SIG-M5 treated with dmso at 0.1 percent for 504 hours (cell line): ENCODE data around the gene FBXL7.

Experiments
- DNase-seq: peaks from one replicate; lab custom pipeline; 2025; ENCODE audit not compliant: unreplicated experiment; lab: John Stamatoyannopoulos, UW

The FBXL7 gene

GRCh38 chr5:15499528-15500324 lies at the start of gene FBXL7:
Gene FBXL7, plus strand, starts transcription at chr5:15500180.
- DNase-seq = no peak

GRCh38 chr5:15450473-15450872 lies 49.5 kb upstream of the FBXL7 start:
- no peak for DNase-seq

GRCh38 chr5:15450949-15451348 lies 49.0 kb upstream of the FBXL7 start:
- DNase-seq = no peak

GRCh38 chr5:15452030-15452429 lies 48.0 kb upstream of the FBXL7 start:
- DNase-seq = no peak

DNA sequence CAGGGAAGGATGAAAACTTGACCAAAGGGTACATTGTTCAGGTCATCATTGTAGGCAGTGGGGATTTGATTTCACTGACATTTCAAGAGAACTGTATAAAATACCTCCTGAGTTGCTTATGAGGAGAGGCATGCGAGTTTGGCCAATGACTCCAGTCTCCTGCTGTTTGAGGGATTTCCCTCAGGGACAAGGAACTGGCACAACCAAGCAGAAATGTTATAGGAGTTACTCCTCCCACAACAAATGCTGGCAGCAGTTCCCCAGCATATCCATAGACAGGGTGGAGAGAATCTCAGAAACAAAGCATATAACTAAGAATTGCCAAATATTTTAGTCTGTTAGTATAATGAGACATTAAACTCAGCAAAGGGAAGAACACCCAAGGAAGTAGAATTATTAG lies 47.2 kb upstream of the FBXL7 start:
- DNase-seq = no peak

- no peak for DNase-seq
Observed at GRCh38 chr5:15459200-15459599, 40.8 kb upstream of the FBXL7 start.

- no peak for DNase-seq
Observed at GRCh38 chr5:15463231-15463980, 36.6 kb upstream of the FBXL7 start.

DNA sequence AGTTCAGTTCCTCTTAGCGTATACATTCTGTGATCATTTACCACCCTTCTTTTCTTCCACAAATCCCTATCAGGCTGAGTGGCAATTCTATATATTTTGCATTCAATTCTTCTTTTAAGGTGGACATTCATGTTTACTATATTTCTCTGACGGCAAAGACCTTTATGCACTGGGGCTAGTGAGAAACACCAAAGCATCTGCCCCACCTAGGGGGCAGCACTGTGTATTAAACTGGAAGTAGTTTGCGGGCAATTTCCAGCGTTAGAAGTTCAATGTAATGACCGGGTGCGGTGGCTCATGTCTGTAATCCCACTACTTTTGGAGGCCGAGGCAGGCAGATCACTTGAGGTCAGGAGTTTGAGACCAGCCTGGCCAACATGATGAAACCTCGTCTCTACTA lies 27.9 kb upstream of the FBXL7 start:
- DNase-seq = no peak

GRCh38 chr5:15474143-15474719 lies 25.7 kb upstream of the FBXL7 start:
- DNase-seq = no peak

- DNase-seq = no peak
Observed at GRCh38 chr5:15475367-15475766, 24.6 kb upstream of the FBXL7 start.

GRCh38 chr5:15476977-15477376 lies 23.0 kb upstream of the FBXL7 start:
- DNase-seq = no peak

DNA sequence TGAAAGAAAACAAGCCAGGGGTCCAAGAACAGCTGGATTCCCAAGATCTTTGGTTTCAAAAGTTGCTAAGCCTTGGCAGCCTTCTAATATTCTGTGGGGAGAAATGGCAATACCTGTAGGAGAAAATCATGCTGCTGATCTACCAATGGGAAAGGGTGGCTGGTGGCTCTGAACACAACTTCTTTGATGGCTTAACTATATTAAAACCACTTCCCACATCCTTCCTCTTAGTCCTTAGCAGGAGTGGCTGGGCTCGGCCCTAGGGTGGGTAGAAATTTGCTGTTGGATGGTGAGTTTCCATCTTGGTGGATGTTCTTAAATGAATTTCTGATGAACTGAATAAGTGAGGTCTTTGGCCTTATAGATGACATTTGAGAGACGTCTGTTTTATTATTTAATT lies 19.5 kb upstream of the FBXL7 start:
- DNase-seq = no peak

- no peak for DNase-seq
Observed at GRCh38 chr5:15483351-15484097, 16.5 kb upstream of the FBXL7 start.

DNA sequence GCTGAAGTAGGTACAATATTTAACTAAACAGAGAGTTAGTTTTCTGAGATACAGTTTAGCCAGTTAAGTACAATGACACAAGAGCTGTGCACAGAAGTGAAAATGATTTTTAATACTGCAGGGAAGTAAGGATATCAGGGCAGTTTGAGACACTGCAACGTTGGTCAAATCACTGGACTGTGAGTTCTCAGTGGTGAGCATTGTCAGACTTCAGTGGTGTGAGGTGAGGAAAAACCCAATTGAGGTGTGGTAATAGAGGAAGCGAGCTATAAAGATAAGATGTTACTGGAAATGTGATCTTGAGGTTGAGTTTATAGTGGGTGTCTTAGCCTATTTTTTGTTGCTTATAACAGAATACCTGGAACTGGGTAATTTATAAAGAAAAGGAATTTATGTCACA lies 12.8 kb upstream of the FBXL7 start:
- DNase-seq = no peak

GRCh38 chr5:15489571-15490235 lies 10.3 kb upstream of the FBXL7 start:
- no peak for DNase-seq

DNA sequence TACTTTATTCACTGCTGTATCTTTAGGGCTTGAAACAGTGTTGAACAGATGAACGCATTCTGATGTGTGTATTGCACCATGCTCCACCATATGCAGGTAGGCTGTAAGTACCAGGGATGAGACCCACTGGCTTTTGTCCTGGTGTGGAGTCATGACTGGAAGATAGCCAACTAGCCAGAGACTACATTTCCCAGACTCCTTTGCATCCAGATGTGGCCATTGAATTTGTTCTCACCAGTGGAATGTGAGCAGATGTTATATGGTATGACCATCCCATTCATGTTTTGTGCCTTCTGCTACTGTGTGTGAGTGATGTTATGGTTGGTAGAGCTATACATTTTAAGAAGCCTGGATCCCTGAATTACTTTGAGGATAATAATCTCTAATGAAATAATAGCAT lies 7.4 kb upstream of the FBXL7 start:
- DNase-seq = no peak

GRCh38 chr5:15493501-15493900 lies 6.5 kb upstream of the FBXL7 start:
- DNase-seq = no peak

- no peak for DNase-seq
Observed at GRCh38 chr5:15495026-15495425, 5.0 kb upstream of the FBXL7 start.

DNA sequence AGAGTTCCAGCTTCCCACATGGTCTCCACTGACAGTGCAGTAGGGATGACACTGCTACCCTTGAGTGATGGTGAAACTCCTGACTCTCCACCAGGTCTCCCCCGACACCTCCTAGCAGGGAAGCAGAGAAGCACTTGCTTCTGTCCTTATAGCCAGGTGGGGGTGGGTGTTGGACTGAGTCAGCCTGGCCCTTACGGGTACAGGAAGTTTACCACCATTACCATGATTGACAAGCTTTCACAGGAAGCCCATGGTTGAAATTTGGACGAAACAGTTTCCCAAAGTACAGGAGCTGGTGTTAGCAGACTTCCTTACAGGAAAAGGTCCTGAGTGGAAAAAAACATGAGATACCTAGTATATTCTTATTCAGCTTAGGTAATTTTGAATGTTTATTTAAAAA lies 3.1 kb upstream of the FBXL7 start:
- no peak for DNase-seq

DNA sequence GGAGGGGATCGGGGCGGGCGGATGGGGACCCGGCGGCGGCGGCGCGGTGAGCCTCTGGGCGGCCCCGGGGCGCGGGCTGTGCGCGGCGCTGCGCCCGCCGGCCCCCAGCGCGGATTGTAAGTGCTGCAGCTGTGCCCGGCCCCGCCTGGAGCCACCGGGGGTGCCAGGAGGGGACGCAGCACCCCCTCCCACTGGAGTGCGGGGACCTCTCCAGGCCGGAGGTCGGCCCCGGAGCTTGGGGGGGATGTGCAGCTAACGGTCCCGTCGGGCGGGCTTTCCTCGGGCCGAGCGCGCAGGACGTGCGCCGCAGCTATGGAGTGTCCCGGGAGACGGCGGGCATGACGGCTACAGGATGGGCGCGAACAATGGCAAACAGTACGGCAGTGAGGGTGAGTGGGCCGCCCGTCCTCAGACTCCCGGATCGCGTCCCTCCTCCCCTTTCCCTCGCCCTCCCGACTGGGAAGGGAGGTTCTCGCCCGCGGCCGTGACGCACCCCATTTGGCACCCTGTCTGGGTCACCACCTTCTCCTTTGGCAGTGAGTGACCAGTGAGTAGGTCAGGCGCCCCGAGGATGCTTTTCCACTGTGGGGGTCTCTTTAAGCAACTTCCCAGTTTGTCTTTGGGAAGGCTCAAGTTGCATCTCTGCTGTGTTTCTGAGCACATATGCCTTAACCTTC lies 483 bp downstream of the FBXL7 start:
- no peak for DNase-seq
